Calu3 (cell line): ENCODE data around the gene SLC6A2. TPM values are rescaled to one million over a fixed set of nuclear protein-coding genes. Genes with fewer than 3 reads are reported as not detected.
A peak's percentile ranks its signal among the peaks of the same experiment; 100 is the strongest.

ENCODE experiments used
- BruUV-seq: library from RNA; stranded (reverse); fragments of 400-500 nt; replicated peaks from 2 replicates; lab custom pipeline; 2021; lab: Mats Ljungman, UMichigan
- CTCF ChIA-PET: fragments of 300-600 bp; sonication (Branson Sonifier 250); formaldehyde crosslinking; loops from one replicate; lab custom pipeline; 2022; ENCODE audit warnings: antibody characterized with exemption; lab: Charles Lee
- DNase-seq: peaks from one replicate; pipeline ENCODE4 v3.0.0; 2022
- H3K27ac Mint-ChIP-seq: one replicate; pipeline ENCODE4 v1.8.0; 2022; ENCODE audit warnings: mixed read lengths; ENCODE audit not compliant: unreplicated experiment
- H3K27me3 Mint-ChIP-seq: one replicate; pipeline ENCODE4 v1.8.0; 2022; ENCODE audit warnings: mixed read lengths; ENCODE audit not compliant: unreplicated experiment
- H3K36me3 Mint-ChIP-seq: one replicate; pipeline ENCODE4 v1.8.0; 2022; ENCODE audit warnings: mild to moderate bottlenecking, moderate library complexity, mixed read lengths; ENCODE audit not compliant: insufficient read depth, unreplicated experiment
- H3K4me1 Mint-ChIP-seq: one replicate; pipeline ENCODE4 v1.8.0; 2022; ENCODE audit warnings: mild to moderate bottlenecking, low read depth, mixed read lengths; ENCODE audit not compliant: unreplicated experiment
- H3K4me3 Mint-ChIP-seq: one replicate; pipeline ENCODE4 v1.8.0; 2022; ENCODE audit warnings: mild to moderate bottlenecking, low read depth, moderate library complexity, mixed read lengths; ENCODE audit not compliant: unreplicated experiment
- H3K9me3 Mint-ChIP-seq: one replicate; pipeline ENCODE4 v1.8.0; 2022; ENCODE audit warnings: low read depth, mixed read lengths; ENCODE audit not compliant: unreplicated experiment
- CTCF ChIP-seq: fragments of 200-600 bp; IDR thresholded peaks from one replicate; pipeline ENCODE4 v1.8.0; 2022; ENCODE audit warnings: antibody characterized with exemption; ENCODE audit not compliant: unreplicated experiment
- intact Hi-C: fragments of 100-400 bp; cut with micrococcal nuclease; formaldehyde crosslinking; loops from one replicate; pipeline ENCODE4 v1.10.0; 2022; ENCODE audit not compliant: unreplicated experiment
- total RNA-seq: library from RNA; stranded (reverse); gene quantifications from 2 replicates; pipeline ENCODE4 v1.2.3, GENCODE V29; 2022

The SLC6A2 gene
- total RNA-seq, 1 experiment from 2014 or later = not detected

DNA sequence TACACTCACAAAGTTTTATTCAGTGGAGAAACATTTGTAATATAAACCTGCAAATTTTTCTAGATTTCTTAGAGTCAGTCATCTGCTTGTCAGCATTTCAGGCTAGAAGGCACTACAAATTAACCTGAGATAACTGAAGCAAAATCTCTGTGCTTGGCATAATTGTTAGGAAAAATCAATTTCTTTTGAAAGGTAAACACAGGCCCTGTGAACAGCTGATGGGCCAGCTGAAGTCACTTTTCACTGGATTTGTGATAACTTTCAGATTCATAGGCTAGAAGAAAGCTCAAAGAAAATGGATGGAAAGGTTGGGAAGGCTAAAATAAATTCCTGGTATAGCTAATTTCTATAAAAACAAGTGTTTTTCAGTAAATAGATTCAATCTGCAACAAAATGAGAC is 34.0 kb upstream of the SLC6A2 start:
- H3K4me3 Mint-ChIP-seq = no peak overlapping the region
- no peak for TF ChIP-seq CTCF
- no peak overlapping the region for H3K27ac Mint-ChIP-seq
- no TSS peak for BruUV-seq
- peaks cover 37% of the 10 kb centered on the region for H3K27me3 Mint-ChIP-seq
- CTCF ChIA-PET = no interaction called here
- H3K9me3 Mint-ChIP-seq = peaks cover 4% of the 10 kb centered on the region
- no peaks in the 10 kb centered on the region for H3K36me3 Mint-ChIP-seq
- H3K4me1 Mint-ChIP-seq = no peaks in the 10 kb centered on the region
- intact Hi-C loops = loop anchor here (2.0 kb wide), 1 partner anchor 81 kb away; no protein-coding TSS in a partner anchor
- DNase-seq = no peak

DNA sequence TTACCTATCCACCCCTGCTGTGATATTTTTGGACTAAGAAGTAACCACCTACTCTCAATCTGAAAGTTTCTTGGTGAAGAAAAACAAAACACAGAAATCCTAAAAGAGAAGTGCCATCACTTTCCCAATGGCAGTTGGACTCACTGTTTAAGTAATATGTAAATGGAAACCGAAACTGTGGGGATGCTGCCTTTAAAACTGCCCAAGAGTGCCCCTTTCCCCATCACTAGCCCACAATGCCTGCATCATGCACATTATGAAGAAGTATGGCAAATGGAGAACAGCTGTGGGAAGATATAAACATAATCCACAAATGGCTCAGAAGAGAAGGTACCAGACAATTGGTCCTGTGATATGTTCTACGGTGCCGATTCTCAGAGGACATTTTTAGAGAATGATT is 33.5 kb upstream of the SLC6A2 start:
- intact Hi-C loops = loop anchor here (2.0 kb wide), 1 partner anchor 81 kb away; no protein-coding TSS in a partner anchor
- CTCF ChIA-PET = interaction anchor here (0.5 kb wide), 1 partner anchor 510 kb away, joined by 3 read pairs; no protein-coding TSS in a partner anchor

GRCh38 chr16:55622930-55623561 is 32.7 kb upstream of the SLC6A2 start:
- no TSS peak for BruUV-seq

More for the DNA sequence above, 33.5 kb upstream of the SLC6A2 start:
- Mint-ChIP-seq H3K4me3 (no peak overlapping the region), H3K4me1 (no peaks in the 10 kb centered on the region), H3K9me3 (peaks cover 6% of the 10 kb centered on the region), H3K27me3 (peaks cover 32% of the 10 kb centered on the region), H3K36me3 (no peaks in the 10 kb centered on the region), H3K27ac (no peak overlapping the region)
- no TSS peak for BruUV-seq
- no peak for TF ChIP-seq CTCF
- DNase-seq = no peak

GRCh38 chr16:55623640-55624039 is 32.1 kb upstream of the SLC6A2 start:
- Mint-ChIP-seq H3K4me3 (no peak overlapping the region), H3K27ac (no peak overlapping the region), H3K27me3 (peaks cover 22% of the 10 kb centered on the region), H3K4me1 (no peaks in the 10 kb centered on the region), H3K36me3 (no peaks in the 10 kb centered on the region), H3K9me3 (peaks cover 5% of the 10 kb centered on the region)
- no peak for TF ChIP-seq CTCF
- intact Hi-C loops = loop anchor here (2.0 kb wide), 1 partner anchor 79 kb away; no protein-coding TSS in a partner anchor
- BruUV-seq = no TSS peak
- no peak for DNase-seq
- CTCF ChIA-PET = no interaction called here

More at GRCh38 chr16:55622930-55623561, 32.7 kb upstream of the SLC6A2 start:
- TF ChIP-seq CTCF = peak; percentile 13
- CTCF ChIA-PET = no interaction called here
- intact Hi-C loops = loop anchor here (2.0 kb wide), 1 partner anchor 80 kb away; no protein-coding TSS in a partner anchor
- peaks cover 9% of the 10 kb centered on the region for H3K9me3 Mint-ChIP-seq
- peak; percentile 34 for DNase-seq
- peaks cover 28% of the 10 kb centered on the region for H3K27me3 Mint-ChIP-seq
- H3K36me3 Mint-ChIP-seq = no peaks in the 10 kb centered on the region
- no peak overlapping the region for H3K27ac Mint-ChIP-seq
- no peaks in the 10 kb centered on the region for H3K4me1 Mint-ChIP-seq
- no peak overlapping the region for H3K4me3 Mint-ChIP-seq
